Neural cell (in vitro differentiated cells): ENCODE data around the gene PPM1N.

Source experiments
- EP300 ChIP-seq: fragments of 450-650 bp; conservative IDR thresholded peaks from 2 replicates; pipeline ENCODE4 v1.6.1; 2014; ENCODE audit warnings: antibody characterized with exemption, mild to moderate bottlenecking, moderate library complexity; ENCODE audit not compliant: poor library complexity, severe bottlenecking
- EZH2 ChIP-seq: fragments of 200-600, 300-800 bp; shearing (Covaris generic), sonication (generic); IDR thresholded peaks from 2 replicates; pipeline ENCODE4 v1.6.1; 2014; ENCODE audit warnings: antibody characterized with exemption, low read length, borderline replicate concordance, mild to moderate bottlenecking; ENCODE audit not compliant: insufficient read depth, poor library complexity, severe bottlenecking
- POLR2AphosphoS5 ChIP-seq: IDR thresholded peaks from 2 replicates; pipeline ENCODE4 v1.6.1; 2012
- TF ChIP-seq, protein P1 (sequence below): fragments of 450-650 bp; IDR thresholded peaks from 2 replicates; pipeline ENCODE4 v1.5.1; 2014; ENCODE audit warnings: antibody characterized with exemption, mild to moderate bottlenecking, moderate library complexity; ENCODE audit not compliant: poor library complexity, severe bottlenecking
- TF ChIP-seq, protein P2 (sequence below): IDR thresholded peaks from 2 replicates; pipeline ENCODE4 v1.6.1; 2012; ENCODE audit warnings: borderline replicate concordance

DNA sequence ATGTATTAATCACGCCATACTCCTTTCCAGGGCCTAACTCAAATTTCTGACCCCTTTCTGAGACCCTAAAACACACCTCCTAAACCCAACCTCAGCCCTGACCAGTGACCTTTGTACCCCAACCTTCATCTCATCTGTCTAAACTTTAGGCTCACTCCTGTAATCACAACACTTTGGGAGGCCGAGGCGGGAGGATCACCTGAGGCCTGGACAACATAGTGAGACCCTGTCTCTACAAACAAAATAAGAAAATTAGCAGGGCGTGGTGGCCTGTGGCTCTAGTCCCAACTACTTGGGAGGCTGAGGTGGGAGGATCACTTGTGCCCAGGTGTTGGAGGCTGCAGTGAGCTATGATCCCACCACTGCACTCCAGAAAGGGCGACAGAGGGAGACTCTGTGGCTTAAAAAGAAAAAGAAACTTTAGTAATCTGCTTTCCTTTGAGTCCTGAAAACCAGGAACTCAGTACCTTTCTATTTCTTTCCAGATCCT is 6.1 kb upstream of the PPM1N start:
- TF ChIP-seq EP300 (no peak), EZH2 (no peak), POLR2AphosphoS5 (no peak)
- TF ChIP-seq, protein P1, sequence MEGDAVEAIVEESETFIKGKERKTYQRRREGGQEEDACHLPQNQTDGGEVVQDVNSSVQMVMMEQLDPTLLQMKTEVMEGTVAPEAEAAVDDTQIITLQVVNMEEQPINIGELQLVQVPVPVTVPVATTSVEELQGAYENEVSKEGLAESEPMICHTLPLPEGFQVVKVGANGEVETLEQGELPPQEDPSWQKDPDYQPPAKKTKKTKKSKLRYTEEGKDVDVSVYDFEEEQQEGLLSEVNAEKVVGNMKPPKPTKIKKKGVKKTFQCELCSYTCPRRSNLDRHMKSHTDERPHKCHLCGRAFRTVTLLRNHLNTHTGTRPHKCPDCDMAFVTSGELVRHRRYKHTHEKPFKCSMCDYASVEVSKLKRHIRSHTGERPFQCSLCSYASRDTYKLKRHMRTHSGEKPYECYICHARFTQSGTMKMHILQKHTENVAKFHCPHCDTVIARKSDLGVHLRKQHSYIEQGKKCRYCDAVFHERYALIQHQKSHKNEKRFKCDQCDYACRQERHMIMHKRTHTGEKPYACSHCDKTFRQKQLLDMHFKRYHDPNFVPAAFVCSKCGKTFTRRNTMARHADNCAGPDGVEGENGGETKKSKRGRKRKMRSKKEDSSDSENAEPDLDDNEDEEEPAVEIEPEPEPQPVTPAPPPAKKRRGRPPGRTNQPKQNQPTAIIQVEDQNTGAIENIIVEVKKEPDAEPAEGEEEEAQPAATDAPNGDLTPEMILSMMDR, result no peak
- TF ChIP-seq, protein P2, sequence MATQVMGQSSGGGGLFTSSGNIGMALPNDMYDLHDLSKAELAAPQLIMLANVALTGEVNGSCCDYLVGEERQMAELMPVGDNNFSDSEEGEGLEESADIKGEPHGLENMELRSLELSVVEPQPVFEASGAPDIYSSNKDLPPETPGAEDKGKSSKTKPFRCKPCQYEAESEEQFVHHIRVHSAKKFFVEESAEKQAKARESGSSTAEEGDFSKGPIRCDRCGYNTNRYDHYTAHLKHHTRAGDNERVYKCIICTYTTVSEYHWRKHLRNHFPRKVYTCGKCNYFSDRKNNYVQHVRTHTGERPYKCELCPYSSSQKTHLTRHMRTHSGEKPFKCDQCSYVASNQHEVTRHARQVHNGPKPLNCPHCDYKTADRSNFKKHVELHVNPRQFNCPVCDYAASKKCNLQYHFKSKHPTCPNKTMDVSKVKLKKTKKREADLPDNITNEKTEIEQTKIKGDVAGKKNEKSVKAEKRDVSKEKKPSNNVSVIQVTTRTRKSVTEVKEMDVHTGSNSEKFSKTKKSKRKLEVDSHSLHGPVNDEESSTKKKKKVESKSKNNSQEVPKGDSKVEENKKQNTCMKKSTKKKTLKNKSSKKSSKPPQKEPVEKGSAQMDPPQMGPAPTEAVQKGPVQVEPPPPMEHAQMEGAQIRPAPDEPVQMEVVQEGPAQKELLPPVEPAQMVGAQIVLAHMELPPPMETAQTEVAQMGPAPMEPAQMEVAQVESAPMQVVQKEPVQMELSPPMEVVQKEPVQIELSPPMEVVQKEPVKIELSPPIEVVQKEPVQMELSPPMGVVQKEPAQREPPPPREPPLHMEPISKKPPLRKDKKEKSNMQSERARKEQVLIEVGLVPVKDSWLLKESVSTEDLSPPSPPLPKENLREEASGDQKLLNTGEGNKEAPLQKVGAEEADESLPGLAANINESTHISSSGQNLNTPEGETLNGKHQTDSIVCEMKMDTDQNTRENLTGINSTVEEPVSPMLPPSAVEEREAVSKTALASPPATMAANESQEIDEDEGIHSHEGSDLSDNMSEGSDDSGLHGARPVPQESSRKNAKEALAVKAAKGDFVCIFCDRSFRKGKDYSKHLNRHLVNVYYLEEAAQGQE, result no peak
